Measurements from ENCODE around the gene VSTM2L. TPM values are rescaled to one million over a fixed set of nuclear protein-coding genes. Genes with fewer than 3 reads are reported as not detected.
"Not testable (repeated sequence)": the region's sequence is repeated elsewhere in the genome, so short reads cannot be mapped to it uniquely, and the experiment has no call there.

VSTM2L gene
- polyA plus RNA-seq, 4 donors, result 1.5 to 3.0 (median 2.1) TPM

DNA sequence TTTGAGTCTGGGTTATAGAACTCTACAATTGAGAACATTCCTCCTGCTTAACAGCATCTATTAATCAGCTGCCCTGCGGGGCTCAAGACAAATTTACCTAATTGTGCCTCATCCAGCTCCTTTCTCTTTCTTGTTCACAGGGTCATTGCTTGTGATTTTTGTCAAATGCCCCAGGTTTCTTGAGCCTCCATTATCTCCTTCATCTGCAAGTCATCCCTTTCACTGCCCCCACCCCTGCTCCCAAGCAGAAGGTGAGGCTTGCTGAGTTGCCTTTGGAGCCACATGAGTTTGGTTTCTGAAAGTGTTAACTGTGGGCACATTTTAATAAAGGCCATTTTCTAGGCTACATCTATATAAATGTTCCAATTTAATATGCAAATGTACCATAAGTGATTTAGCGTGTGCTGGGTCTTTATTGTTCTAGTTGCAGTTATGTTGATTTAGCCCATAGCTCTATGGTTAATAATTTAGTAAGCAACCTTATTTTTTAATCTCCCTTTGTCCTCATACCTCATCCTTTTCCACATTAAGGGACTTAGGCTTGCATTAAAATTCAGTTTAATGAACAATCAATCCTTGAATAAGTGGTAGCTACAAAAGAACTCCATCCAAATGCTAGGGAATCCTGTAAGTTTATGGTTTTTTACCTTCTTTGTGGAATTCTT lies 56.1 kb downstream of the VSTM2L start:
- DNase-seq (ENCODE audit: low read depth in 4 of 4, low spot score in 3 of 4), result no peak

DNA sequence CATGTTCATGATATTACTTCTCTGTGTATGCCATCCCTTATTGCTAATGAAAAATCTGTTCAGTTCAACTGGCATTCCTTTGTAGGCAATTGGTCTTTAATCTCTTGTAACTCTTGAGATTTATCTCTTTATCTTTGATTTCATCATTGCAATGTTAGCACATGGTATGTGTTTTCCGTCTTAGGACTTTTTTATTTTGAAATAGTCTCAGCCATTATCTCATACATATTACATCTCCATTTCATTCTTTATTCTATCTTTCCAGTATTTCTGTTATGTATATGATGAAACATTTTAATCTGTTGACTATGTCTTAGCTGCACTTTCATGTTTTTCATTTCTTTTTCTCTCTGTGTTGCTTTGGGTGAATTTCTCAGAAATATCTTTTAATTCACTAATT lies 58.1 kb downstream of the VSTM2L start:
- no peak for DNase-seq (ENCODE audit: low read depth in 4 of 4, low spot score in 3 of 4)

DNA sequence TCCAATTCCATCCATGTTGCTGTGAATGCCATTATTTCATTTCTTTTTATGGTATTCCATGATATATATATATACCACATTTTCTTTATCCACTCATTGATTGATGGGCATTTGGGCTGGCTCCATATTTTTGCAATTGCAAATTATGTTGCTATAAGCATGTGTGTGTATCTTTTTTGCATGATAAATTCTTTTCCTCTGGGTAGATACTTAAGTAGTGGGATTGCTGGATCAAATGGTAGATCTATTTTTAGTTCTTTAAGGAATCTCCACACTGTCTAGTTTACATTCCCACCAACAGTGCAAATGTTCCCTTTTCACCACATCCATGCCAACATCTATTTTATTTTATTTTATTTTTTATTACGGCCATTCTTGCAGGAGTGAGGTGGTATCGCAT lies 60.6 kb downstream of the VSTM2L start:
- not testable (repeated sequence) for DNase-seq (ENCODE audit: low read depth in 4 of 4, low spot score in 3 of 4)

DNA sequence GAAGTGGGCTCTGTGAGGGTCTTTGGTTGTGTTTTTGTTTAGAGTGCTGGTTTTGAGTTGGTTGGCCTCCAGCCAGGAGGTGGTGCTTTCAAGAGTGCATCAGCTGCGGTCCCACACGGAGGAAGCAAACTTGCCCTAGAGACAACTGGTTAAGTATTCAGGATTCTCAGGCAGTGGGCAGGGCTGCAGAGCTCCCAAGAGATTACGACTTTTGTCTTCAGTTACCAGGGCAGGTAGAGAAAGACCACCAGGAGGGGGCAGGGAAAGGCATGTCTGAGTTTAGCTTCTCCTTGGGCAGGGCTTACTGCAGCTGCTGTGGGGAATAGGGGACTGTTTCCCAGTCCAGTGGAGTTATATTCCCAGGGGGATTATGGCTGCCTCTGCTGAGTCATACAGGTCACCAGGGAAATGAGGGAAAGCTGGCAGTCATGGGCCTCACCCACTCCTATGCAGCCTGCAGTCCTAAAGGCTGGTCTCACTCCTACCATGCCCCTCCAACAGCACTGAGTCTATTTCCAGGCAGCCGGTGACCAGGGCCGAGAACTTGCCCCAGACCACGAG lies 66.0 kb downstream of the VSTM2L start:
- no peak for DNase-seq (ENCODE audit: low read depth in 4 of 4, low spot score in 3 of 4)

DNA sequence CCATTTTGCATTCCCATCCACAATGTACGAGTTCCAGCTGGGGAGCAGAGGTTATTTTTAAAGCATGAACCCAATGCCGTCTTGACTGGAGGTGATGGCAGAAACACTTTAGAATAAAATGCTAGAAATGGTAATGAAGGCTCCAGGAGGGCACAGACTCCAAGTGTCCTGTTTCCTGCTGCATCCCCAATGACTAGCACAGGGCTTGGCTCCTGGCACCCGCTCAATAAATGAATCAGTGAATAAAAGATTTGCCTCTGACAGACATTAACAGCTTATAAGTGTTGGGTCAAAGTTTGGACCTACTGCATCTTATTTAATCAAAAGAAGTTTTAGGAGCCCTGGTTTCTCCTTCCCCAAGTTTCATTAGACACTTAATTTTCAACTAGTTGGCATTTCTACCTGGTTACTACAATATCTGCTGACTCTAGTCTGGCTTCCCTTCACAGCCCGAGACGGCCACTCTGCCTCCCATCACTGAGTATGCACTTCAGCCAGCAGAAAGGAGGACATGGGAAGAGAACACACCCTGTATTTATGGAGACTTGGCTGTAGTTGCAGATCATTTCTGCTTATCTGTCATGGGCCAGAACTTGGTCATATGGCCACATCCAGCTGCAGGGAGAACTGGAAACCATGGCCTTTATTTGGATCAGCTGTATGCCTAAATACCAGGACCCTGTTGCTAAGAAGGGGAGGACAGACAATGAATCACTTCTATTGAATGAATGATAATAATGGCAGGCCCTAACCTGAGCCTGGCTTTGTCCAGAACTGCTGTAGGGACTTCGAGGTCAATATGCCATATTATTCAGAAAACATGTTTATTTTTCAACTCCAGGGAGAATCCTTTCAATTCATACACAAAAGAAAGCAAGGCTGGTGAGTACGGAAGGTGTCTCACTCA lies 67.3 kb downstream of the VSTM2L start:
- DNase-seq (ENCODE audit: low read depth in 4 of 4, low spot score in 3 of 4), result no peak

DNA sequence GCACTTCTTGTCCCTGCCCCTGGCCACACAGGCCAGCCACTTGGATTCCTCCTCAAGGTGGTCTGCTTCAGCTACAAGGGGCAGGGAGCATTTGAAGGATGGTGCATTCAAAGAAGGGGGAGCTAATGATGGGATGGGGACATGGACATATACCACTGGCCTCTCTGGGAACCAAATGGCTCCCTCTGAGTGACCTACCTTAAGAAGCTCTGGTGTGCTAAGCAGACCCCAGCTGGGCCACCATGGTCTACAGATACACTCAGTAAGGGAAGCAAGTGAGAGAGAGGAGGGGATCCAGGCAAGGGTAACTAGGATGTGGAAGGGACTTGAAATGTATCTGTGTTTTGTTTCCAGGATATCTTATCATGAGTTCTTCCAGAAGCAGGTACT lies 67.9 kb downstream of the VSTM2L start:
- DNase-seq (ENCODE audit: low read depth in 4 of 4, low spot score in 3 of 4), result no peak

DNA sequence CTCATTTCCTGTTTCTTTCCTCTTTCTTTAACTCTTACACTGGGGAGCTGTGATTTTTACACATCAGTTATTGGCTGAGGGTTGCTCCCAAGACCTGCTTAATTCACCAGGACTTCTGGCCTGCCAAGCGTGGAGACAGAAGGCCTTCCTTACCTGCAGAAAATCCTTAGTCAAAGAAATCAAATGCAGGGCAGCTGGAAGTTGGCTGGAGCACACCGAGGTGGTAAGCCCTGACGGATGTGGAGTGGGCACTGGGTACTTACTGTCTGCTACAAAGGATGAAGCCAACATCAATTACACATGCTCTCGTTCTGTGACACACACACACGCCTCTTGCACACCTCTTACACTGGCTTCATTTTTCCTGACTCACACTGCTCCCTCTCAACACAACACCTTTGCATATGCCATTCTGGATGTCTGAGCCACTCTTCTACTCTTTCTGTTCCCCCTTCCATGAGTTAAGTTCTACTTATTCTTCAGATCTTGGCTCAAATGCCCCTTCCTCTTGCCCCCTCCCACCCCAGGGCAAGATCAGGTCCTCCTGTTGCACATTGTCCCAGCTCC lies 68.7 kb downstream of the VSTM2L start:
- no peak for DNase-seq (ENCODE audit: low read depth in 4 of 4, low spot score in 3 of 4)

DNA sequence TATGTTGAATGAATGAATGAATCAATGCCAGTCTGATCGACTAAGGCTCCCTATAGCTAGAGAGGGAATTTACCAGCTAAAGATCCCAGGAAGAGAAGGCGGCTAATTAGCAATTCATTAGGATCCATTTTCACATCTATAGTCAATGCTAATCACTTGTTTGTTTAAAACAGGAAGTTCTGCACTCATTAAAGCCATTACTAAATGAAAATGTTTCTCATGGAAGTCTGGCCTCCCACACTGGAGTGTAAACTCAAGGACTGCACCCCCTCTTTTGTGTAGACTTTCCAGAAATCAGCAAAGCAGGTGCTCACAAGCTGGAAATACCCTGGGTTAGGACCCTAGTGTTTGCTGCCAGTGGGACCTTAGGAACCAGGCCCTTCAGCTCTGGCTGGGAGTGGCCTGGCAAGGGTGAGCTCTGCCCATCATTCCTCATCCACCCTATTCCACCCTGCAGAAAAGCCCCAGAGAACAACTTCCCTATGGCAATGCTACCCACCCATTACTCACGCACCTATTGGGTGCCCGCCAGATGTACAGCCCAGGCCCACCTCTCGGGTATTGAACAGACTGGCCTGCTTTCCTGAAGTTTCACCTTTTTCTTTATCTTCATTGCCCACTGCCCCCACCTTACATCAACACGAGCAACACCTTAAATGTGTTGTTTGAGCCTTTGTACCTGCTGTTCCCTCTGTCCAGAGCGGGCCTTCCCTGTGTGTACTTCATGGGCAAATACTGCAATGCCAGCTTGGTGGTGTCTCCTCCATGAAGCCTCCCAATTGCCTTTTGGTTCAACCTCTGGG lies 69.5 kb downstream of the VSTM2L start:
- no peak for DNase-seq (ENCODE audit: low read depth in 4 of 4, low spot score in 3 of 4)

DNA sequence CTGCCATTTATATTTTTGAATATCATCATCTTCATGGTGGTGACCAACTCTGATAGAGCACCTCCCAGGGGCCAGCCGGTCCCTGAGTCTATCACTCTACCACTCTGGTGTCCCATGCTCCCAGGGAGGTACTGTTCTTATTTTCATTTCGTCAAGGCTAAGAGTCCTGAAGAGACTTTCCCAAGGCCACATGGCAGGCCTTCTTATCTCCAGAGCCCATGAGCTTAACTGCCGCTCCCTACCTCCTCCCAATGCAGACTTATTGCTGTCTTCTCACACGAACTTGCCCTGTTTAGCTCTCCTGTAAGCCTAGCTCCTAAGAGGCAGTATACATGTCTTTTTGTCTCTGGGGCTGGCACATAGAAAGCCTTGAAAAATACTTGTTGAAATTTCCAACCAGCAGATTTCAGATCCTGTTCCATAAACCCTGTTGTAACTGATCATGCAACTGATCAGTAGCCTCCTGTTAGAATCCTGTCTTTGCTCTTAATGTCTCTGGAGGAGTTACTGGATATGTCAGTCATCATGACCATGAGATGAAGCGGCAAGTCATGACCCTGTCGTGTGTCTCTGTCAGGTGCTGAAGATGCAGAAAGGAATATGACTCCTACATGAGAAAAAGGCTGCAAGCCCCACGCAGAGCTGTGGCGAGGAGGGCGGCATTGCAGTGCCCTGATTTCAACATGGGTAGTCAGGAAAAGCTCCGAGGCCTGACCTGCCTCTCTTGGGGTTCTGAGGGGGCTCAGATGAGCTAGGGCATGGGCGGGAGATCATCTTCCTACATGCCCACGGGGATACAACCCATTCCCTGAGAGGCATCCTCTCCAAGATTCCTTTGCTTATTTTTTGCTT lies 70.4 kb downstream of the VSTM2L start:
- DNase-seq (ENCODE audit: low read depth in 4 of 4, low spot score in 3 of 4), result no peak

DNA sequence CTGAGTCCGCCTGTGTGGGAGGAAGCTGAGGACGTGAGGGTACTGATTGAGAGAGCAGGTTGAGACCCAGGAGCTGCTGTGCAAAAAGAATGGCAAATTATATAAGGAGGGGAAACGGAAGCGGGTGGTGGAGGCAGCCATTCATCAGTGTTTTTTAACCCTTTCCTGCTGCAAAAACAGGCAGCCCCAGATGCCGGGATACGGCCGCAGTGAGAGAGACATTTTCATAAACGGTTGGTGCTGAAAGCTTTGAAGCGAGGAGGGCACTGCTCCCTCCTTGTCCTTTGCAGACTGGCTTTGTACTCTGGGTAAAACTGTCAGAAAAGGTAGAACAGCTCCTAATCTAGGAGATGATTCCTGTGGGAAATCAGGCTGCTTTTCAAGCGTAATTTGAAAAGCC lies 74.0 kb downstream of the VSTM2L start:
- DNase-seq (ENCODE audit: low read depth in 4 of 4, low spot score in 3 of 4), result no peak

DNA sequence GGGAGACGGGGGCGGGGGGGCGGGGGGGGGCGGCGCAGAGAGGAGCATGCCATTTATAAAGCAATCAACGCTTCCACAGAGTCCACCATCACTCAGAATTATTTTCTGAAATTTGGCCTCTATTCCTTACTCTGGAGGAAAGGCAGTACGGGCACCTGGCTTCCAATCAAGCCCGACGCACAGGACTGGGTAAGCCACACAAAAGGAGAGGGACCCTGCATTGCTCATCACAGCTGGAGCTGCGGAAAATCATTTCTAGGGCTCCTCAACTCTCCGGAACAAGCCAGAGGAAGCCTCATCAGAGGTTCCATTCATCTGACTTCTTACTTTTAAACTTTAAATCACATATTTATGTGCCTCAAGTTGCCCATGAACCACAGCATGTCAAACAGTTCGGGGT lies 74.4 kb downstream of the VSTM2L start:
- DNase-seq (ENCODE audit: low read depth in 4 of 4, low spot score in 3 of 4), result no peak

DNA sequence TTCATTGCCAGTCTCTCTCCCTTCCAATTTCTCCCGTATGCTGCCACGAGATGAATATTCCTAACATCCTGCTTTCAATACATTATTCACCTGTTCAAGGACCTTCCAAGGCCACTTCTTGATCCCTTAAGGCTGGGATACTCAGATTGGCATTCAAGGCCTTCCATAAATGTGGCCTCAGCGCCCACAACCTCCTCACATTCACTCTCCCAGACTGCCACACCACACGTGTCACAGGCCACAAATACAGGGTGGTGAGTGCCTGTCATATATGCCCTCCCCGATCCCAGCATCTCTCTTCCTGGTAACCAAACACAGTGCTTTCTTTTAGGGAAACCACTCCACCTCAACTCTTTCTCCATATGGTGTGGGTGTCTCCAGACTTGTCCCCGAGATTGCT lies 74.9 kb downstream of the VSTM2L start:
- no peak for DNase-seq (ENCODE audit: low read depth in 4 of 4, low spot score in 3 of 4)

DNA sequence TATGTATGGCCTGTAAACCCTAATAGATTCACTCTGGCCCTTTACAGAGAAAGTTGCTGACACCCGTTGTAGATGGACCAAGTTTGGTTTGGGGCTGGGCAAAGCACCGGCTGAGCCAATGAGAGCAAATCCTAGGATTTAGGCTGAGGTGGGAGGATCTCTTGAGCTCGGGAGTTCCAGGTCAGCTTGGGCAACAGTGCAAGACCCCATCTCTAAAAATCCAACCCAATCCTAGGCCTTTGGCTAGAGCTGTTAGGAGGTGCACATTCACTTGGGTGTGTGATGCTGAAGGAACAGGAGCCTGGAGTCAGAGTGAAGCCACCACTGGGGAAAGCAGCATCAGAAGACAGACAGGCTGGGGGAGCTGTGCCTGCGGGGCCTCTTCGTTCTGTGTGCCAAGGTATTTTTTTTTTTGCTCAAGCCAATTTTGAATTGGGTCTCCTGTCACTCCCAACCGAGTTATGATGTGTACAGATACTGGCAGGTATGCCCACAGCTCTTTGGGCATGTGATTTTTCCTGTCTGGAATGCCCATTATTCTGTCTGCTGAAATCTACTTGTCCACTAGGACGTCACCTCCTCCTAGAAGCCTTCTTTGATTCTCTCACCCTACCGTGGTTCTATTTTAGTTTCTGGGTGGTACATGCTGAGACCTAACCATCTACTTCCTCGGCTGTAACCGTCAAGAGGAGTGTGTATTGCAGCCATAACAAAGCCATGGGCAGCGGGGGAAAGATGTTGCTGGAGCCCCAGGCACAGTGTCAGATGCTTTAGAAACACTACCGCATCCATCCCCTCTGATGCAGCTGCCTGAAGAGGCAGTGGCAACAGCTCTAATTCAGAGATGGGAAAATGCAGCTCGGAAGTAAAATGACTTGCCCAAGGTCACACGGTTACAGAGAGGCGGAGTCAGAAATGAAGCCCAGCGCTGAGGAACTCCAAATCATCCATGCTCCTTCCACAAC lies 76.4 kb downstream of the VSTM2L start:
- DNase-seq (ENCODE audit: low read depth in 4 of 4, low spot score in 3 of 4), result no peak

DNA sequence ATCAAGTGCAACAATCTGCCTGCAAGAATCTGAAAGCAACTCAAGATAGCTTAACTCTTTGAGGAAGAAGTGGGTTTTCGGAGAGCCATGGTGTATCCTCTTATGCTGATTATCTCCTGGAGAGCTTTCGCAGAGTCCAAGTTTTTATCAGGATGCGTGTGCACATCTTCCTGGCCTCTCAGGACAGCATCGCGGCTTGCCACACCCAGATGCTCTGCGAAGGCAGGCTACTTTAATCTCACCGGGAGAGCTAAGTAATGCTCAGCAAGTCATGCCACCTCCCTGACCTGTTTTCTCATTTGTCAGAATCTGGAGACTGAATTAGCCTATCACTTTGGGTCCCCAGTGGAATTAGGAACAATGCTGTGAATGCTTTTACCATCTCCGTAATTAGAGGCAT lies 77.5 kb downstream of the VSTM2L start:
- DNase-seq (ENCODE audit: low read depth in 4 of 4, low spot score in 3 of 4), result no peak

DNA sequence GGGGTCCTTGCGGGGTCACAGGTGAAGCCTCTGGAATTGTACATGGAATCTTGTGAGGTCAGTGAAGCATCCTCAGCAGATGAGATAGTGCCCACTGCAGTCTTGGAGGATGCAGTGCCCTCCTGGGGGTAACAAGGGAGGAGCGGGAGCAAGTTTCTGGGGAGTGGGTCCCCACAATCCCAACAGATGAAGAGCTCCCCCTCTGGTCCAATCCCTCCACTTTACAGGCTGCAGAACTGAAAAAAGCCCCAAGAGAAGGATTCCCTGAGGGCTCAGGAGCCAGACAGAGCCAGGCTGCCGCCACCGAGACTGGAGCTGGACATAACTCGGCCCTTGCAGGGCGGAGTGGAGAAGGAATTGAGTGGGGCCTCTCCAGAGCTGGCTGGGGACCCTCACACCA lies 77.9 kb downstream of the VSTM2L start:
- DNase-seq (ENCODE audit: low read depth in 4 of 4, low spot score in 3 of 4), result no peak

DNA sequence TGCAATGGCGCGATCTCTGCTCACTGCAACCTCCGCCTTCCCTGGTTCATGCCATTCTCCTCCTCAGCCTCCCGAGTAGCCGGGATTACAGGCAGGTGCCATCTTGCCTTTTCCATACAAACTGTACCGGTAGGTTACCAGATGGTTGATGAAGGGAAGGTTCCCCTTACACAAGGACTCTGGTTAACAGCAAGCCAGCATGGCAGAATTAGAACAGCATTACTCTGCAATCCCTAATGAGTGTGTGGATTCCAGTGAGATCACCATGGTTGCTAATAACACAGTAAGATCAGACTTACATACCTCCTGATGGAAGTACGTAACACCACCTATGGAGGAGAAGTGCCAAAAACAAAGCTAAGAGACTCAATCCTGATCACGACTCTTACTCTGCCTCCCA lies 78.6 kb downstream of the VSTM2L start:
- no peak for DNase-seq (ENCODE audit: low read depth in 4 of 4, low spot score in 3 of 4)

DNA sequence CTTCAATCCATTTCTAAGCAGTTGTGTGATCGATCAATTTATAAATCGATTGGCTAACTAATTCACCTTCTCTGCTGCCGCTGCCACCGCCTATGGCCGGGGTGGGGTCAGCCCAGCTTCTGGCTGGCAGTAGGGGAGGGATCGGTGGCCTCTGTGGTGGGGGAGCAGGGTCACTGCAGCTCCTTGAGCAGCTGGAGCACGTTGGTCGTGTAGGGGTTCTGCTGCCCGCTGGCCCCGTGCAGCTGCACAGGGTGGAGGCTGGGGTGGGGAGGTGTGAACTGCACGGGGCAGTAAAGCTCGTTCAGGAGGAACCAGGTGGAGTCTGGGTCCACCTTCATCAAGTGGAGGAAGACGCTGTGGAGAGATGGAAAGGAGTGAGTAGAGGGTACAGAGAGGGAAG lies 80.4 kb downstream of the VSTM2L start:
- DNase-seq (ENCODE audit: low read depth in 4 of 4, low spot score in 3 of 4), result no peak

DNA sequence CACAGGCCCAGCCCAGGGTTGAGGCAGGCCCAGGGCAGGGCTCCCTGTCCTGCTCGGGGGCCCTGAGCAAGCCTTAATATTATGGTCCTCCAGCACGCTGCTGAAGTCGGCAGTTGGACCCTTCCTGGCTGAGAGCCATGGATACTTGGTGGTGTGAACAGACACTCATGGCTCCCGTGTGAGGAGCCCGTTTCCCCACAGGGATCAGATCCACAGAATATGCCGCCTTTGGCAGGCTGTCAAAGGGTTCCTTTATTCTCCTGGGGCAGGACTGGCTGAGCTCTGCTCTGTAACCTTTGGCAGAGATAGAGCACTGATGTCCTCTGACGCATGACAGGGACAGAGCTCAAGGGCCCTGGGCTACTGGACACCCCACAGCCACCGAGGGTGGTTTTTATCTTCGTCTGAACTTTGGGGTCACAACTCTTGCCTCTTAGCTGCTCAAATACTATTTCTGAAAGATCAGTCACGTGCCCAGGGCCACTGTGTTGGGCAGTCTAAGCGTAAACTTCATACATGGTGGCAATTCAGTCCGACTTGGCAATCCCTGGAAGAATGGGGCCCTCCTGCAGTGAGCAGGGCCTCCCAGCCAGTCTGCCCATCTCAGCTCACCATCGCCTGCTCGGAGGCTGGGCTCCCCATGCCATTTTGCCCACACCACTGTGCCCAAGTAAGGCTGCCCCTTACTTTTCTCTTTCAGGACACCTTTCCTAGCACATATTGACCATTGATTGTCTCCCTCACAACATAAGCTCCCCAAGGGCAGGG lies 81.3 kb downstream of the VSTM2L start:
- no peak for DNase-seq (ENCODE audit: low read depth in 4 of 4, low spot score in 3 of 4)

Data from right renal pelvis (tissue), 4 donors.